GM21381 (cell line): ENCODE measurements around the gene SHROOM1.
"Not testable (repeated sequence)": the region's sequence is repeated elsewhere in the genome, so short reads cannot be mapped to it uniquely, and the experiment has no call there.

Experiments used
- ATAC-seq: cut with Tn5 transposase; IDR thresholded peaks from one replicate; pipeline ENCODE4 v1.9.1; 2021; ENCODE audit warnings: mild to moderate bottlenecking, moderate library complexity; ENCODE audit not compliant: unreplicated experiment

SHROOM1 gene

DNA sequence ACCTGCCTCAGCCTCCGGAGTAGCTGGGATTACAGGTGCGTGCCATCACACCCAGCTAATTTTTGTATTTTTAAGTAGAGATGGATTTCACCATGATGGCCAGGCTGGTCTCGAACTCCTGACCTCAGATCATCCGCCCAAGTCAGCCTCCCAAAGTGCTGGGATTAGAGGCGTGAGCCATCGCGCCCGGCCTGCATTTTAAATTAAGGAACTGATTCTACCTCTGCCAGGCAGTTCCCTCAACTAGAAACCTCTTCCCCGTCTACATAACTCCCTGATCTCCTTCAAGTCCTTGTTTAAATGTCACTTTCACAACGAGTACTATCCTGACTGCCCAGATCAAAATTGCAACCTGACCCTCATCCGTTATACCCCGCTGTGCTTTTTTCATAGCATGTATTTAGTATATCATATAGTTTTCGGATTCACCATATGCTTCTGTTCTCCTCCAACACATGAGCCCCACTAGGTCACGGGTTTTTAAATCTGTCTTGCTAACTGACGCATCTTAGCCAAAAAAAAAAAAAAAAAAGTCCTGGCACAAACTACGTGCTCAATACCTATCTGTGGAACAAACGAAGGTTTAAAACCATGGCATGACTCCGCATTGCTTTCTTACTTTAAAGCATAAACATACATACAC is 18.2 kb downstream of the SHROOM1 start:
- no peak for ATAC-seq

- ATAC-seq = no peak
These were observed 19.8 kb downstream of the SHROOM1 start for GRCh38 chr5:132810605-132811004.

GRCh38 chr5:132808866-132809265 is 21.6 kb downstream of the SHROOM1 start:
- no peak for ATAC-seq

DNA sequence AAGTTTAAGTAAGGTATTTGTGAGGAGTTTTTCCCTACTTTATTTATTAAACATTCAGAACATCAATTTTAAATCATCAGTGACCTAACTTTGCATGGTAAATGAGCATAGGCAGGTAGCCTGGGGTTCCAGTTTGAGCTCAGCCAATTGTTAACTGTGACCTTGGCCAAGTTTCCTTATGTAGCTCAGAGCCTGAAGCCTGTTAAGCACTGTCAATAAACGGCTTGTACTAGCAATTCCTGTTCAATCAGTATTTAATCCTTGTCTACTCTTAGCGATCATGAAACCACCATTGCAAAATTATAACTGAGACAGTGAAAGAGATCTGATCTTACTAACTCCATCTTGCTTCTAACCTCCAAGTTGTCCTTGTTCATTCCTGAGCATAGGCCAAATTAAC is 22.0 kb downstream of the SHROOM1 start:
- ATAC-seq = no peak

DNA sequence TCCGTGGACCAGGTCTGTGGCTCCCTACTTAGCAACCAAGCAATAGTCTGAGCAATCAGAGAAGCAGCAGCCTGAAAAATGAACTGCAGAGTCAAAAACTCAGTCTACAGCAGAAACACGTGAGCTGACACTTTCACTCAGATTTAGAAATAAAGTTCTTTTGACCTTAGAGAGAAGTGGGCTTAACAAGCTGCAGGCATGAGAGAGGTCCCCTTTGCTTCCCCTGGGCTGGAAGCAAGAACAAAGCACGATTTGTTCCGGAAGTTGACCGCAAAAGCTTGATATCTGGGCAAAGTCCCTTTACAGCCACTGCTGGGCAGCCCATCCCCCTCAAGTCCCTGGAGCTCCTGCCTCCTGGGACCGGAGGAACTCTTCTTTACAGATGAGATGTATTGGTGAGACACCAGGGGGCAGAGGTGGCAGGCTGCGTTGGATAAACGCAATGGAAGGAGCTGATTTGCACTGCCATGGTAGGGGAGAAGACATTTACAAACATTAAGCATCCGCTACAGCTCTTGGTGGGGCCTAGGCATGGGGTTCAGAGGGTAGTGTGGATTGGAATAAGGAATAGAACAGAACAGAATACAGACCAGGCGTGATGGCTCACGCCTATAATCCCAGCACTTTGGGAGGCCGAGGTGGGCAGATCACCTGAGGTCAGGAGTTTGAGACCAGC is 23.1 kb downstream of the SHROOM1 start:
- ATAC-seq = no peak

DNA sequence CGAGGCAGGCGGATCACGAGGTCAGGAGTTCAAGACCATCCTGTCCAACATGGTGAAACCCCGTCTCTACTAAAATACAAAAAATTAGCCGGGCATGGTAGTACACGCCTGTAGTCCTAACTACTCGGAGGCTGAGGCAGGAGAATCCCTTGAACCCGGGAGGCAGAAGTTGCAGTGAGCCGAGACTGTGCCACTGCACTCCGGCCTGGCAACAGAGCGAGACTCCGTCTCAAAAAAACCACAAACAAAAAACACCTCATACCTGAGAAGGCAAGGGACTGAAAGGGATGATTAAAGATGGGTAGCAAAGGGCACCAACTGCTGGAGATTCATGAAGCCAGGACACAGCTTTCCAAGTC is 23.7 kb downstream of the SHROOM1 start:
- ATAC-seq = not testable (repeated sequence)

DNA sequence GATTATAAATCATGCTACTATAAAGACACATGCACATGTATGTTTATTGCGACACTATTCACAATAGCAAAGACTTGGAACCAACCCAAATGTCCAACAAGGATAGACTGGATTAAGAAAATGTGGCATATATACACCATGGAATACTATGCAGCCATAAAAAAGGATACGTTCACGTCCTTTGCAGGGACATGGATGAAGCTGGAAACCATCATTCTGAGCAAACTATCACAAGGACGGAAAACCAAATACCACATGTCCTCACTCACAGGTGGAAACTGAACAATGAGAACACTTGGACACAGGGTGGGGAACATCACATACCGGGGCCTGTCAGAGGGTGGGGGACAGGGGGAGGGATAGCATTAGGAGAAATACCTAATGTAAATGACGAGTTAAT is 24.6 kb downstream of the SHROOM1 start:
- ATAC-seq = not testable (repeated sequence)

GRCh38 chr5:132804219-132804618 is 26.2 kb downstream of the SHROOM1 start:
- ATAC-seq = not testable (repeated sequence)

GRCh38 chr5:132802685-132803066 is 27.8 kb downstream of the SHROOM1 start:
- not testable (repeated sequence) for ATAC-seq

GRCh38 chr5:132802044-132802684 is 28.3 kb downstream of the SHROOM1 start:
- ATAC-seq = no peak

GRCh38 chr5:132800545-132800944 is 29.9 kb downstream of the SHROOM1 start:
- no peak for ATAC-seq

GRCh38 chr5:132799392-132799791 is 31.1 kb downstream of the SHROOM1 start:
- no peak for ATAC-seq

DNA sequence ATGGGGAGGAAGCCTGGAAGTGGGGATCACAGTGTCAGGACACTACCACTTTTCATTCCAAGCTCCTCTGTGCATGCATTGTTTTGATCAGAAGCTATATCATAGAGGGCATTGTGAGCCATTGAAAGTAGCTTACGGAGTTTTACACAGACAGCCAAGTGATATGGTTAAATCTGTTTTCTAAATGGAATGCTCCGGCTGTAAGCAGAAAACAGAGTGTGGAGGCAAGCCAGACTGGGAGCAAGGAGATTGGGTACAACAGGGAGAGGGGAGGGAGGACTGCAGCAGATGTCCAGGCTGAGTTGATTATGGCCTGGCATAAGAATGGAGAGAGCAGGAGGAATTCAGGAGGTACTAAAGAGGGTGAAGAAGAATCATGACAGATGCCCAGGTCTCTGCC is 32.8 kb downstream of the SHROOM1 start:
- ATAC-seq = no peak

- ATAC-seq = no peak
These were observed 39.4 kb downstream of the SHROOM1 start for GRCh38 chr5:132791026-132791425.

DNA sequence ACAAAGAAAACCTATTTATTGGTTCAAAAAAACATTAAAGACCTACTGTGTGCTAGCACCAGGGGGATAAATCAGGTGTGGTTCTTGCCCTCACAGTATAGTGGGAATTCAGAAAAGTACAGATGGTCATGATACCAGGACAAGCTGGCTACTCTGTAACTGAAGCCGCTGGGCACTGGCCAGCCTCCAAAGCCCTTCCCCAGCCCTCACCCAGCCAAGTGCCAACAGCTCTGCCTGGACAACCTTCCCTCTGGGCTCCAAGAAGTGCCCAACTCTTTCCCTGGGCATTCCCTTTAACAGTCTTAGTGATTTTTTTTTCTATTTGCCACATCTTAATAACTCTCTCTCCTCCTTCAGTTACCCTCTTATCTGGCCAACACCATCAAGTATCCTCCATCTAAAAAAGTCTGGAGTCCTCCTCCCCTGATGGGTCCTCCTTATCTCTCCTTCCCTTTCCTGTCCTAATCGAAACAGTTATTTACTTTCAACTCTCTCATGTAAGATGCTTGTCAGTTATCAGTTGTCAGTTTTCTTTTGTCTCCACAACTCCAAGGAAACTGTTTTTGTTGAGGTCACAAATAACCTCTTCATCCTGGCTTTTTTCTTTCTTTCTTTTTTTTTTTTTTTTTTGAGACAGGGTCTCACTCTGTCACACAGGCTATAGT is 40.1 kb downstream of the SHROOM1 start:
- no peak for ATAC-seq

DNA sequence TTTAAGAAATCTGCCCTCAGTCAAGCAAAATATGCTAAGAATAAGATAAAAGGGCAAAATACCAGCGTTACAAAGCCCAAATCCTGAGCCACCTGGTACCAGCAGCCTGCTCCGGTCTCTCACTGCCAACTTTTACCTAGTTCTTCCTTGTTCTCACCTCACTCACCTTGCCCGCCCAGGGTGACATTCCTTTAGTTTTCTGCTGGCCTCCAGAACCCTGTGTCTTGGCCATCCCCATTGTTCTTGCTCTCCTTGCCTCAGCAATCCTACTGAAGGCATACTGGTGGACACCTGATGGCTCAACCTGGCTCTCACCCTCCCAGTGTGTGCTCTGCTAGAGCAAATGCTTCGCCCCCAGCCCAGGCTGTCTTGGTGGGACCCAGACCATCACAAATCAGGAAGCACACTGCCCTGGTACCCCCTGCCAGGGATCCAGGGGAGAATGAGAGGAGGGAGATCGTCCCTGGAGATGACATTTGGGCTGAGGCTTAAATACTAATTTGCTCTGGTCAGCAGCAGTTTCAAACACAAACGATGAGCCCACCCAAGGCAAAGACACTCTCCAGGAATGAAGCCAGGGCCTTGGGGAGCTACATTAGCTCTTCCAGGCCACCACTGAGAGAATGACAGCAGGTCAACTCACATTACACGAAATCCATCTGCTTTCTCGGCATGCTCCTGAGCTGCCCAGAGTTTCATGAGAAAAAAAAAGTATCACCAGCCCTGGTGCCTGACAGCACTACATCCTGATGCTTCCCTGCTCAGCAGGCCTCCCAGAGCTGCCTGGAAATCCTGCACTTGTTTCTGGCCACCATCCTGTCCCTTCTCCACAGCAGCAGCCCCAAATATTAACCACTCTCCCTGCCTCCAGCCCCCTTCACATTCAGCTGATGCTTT is 41.2 kb downstream of the SHROOM1 start:
- no peak for ATAC-seq

GRCh38 chr5:132788508-132788907 is 41.9 kb downstream of the SHROOM1 start:
- ATAC-seq = no peak

DNA sequence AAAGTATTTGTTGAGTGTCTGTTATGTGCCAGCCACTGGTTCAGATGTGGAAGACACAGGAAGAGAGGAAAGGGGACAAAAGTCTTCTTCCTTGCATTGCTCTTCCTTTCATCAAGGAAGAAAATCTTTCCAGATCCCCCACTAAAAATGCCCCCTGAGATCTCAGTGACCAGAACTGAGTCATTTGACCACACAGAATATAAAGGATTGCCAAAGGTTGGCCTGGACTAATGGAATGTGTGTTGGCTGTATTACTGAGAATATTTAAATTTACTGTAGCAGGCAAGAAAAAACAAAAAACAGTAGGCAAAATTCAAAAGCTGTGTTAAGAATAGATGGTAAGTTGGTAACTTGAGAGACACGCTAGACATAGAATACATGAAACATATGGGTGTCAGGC is 43.4 kb downstream of the SHROOM1 start:
- no peak for ATAC-seq

- ATAC-seq = no peak
These were observed 44.6 kb downstream of the SHROOM1 start for GRCh38 chr5:132785864-132786263.

DNA sequence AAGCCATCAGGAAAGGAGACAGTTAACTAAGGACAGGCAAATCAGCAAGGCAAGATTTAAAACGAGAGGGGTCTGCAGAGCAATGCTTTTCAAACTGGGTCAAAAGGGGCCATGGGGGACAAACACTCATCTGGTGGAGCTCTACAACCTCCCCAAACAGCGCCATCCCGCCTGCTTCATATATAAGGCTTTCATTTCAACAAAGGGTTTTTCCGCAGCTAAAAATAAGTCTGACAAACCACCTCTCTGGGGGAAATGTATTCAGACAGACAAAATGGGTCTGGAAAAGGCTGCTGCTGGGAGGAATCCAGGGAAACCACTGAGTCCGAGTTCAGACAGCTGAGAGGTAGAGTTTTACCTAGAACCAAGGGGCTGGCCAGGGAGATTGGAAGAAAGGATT is 45.1 kb downstream of the SHROOM1 start:
- ATAC-seq = no peak

GRCh38 chr5:132782101-132782500 is 48.3 kb downstream of the SHROOM1 start:
- no peak for ATAC-seq
